IPS-20b (cell line): Measurements from ENCODE around the gene BICRAL.
"Not testable (repeated sequence)": the region's sequence is repeated elsewhere in the genome, so short reads cannot be mapped to it uniquely, and the experiment has no call there.

Experiments used
- H3K27ac ChIP-seq: one replicate; pipeline ENCODE4 v1.5.1; 2013; ENCODE audit warnings: low read length
- H3K27me3 ChIP-seq: 2 replicates; pipeline ENCODE4 v1.6.1; 2013; ENCODE audit warnings: mild to moderate bottlenecking, low read length, inconsistent platforms; ENCODE audit not compliant: insufficient read depth
- H3K36me3 ChIP-seq: 2 replicates; pipeline ENCODE4 v1.6.1; 2013; ENCODE audit warnings: low read depth, mild to moderate bottlenecking, inconsistent platforms, low read length, moderate library complexity; ENCODE audit not compliant: insufficient read depth
- H3K4me1 ChIP-seq: 2 replicates; pipeline ENCODE4 v1.6.1; 2013; ENCODE audit warnings: mild to moderate bottlenecking, control low read depth, inconsistent platforms, low read length, moderate library complexity; ENCODE audit not compliant: insufficient read depth
- H3K4me3 ChIP-seq: 2 replicates; pipeline ENCODE4 v1.5.1; 2013; ENCODE audit warnings: mild to moderate bottlenecking, low read length, inconsistent platforms
- H3K9ac ChIP-seq: 2 replicates; pipeline ENCODE4 v1.6.1; 2013; ENCODE audit warnings: low read depth, mild to moderate bottlenecking, inconsistent platforms, low read length, moderate library complexity
- H3K9me3 ChIP-seq: 2 replicates; pipeline ENCODE4 v1.6.1; 2013; ENCODE audit warnings: mild to moderate bottlenecking, low read depth, low read length, inconsistent platforms; ENCODE audit not compliant: insufficient read depth

The BICRAL gene

DNA sequence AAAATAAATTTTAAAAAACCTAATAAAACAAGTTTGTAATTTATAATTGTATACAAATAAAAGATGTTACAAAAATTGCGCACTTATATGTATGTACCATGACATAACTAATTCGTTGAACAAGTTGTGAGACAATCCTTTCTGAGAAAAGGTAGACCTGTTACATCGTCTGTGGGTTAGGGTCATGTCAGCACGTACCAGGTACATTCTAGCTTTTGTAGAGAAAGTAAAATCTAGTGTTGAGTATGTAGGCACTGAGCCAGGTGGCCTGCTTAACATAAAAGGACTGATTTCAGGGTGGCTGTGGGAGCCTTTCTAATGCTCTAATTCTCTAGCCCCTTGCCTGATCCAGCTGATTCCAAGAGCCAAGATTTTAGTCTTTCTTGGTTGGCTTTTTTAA lies 108.0 kb downstream of the BICRAL start:
- peak overlapping the region; percentile 83 for H3K4me3 ChIP-seq
- no peaks in the 10 kb centered on the region for H3K27me3 ChIP-seq
- peak overlapping the region; percentile 93 for H3K27ac ChIP-seq
- no peaks in the 10 kb centered on the region for H3K9me3 ChIP-seq
- peaks cover 33% of the 10 kb centered on the region for H3K36me3 ChIP-seq
- H3K4me1 ChIP-seq = no peaks in the 10 kb centered on the region
- H3K9ac ChIP-seq = peak overlapping the region; percentile 95

DNA sequence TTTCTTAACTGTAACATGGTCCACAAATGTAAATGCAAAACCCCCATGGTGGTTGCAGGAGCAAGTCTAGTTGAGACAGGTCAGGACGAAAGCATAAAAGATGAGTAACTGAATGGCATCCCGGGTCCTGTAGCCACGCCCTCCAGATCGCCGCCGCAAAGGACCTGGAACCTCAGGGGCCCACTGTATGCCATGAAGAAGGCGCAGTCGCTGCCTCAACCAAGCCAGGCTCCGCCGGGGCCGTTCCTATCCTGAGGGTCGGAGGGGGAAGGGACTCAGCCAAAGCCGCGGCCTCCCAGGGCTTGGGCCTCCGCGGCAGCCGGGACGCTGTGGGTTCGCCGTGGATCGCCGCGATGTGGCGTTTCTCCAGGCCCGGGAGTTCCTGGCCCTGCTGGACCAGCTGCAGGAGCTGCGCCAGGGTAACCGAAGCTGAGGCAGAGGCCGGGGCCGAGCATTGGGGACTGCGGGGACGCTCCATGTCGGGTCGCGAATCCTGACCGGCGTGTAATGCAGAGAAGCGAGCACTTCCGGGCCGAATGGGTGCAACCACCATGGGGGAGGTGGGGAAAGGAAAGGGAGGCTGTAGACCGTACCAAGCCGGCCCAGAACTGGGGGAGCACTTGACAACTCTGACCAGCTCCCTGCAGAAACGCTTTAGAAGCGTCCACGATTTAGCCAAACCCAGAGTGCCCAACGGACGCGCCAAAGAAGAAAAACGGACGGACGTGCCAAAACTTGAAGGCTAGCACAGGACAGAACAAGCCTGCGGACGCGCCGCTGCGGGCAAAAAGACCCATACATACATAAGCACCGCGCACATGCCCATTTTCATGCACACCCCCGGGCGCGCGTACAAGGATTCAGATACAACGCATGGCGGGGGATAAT lies 108.7 kb downstream of the BICRAL start:
- H3K36me3 ChIP-seq = peaks cover 26% of the 10 kb centered on the region

DNA sequence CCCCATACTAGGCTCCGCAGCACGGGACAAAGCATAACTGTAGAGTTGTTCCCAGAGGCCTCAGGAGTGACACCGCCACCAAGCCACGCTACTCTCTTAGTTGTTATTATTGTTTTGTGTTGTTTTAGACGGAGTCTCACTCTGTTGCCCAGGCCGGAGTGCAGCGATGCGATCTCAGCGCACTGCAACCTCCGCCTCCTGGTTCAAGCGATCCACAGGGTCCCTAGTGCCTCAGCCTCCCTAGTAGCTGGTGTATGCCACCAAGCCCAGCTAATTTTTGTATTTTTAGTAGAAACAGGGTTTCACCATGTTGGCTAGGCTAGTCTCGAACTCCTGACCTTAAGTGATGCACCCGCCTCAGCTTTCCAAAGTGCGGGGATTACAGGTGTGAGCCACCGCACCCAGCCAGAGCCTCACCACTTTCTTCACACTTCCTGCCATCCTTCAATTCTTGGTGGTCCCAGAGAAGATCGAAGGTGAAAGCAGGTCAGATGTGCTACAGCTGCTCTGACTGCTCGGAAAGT lies 109.4 kb downstream of the BICRAL start:
- peak overlapping the region; percentile 83 for H3K4me3 ChIP-seq
- H3K36me3 ChIP-seq = peaks cover 19% of the 10 kb centered on the region; the same call in 1 of the 2 replicates
- H3K9me3 ChIP-seq = no peaks in the 10 kb centered on the region
- H3K27ac ChIP-seq = peak overlapping the region; percentile 93
- H3K4me1 ChIP-seq = no peaks in the 10 kb centered on the region
- no peaks in the 10 kb centered on the region for H3K27me3 ChIP-seq
- H3K9ac ChIP-seq = peak overlapping the region; percentile 95

More for the DNA sequence above, 108.7 kb downstream of the BICRAL start:
- H3K4me3 ChIP-seq = peak overlapping the region; percentile 83
- no peaks in the 10 kb centered on the region for H3K27me3 ChIP-seq
- no peaks in the 10 kb centered on the region for H3K9me3 ChIP-seq
- H3K9ac ChIP-seq = peak overlapping the region; percentile 95
- H3K27ac ChIP-seq = peak overlapping the region; percentile 93
- H3K4me1 ChIP-seq = no peaks in the 10 kb centered on the region

DNA sequence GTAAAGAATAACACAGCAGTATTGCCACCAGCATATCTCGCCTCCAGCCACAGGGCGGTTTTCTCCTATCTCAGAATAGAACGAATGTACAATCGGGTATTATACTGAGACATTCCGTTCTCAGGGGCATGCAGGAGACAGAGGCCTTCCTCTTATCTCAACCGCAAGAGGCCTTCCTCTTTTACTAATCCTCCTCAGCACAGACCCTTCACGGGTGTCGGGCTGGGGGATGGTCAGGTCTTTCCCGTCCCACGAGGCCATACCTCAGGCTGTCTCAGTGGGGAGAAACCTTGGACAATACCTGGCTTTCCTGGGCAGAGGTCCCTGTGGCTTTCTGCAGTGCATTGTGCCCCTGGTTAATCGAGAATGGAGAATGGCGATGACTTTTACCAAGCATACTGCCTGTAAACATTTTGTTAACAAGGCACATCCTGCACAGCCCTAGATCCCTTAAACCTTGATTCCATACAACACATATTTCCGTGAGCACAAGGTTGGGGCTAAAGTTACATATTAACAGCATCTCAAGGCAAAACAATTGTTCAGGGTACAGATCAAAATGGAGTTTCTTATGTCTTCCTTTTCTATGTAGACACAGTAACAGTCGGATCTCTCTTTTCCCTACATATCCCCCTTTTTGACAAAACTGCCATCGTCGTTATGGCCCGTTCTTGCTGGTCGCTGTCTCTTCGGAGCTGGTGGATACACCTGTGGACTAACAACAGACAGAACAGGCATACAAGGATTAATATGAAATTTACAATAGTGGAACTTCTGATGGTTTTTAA lies 112.4 kb downstream of the BICRAL start:
- H3K9me3 ChIP-seq, H3K4me3 ChIP-seq, H3K27me3 ChIP-seq, H3K4me1 ChIP-seq, H3K9ac ChIP-seq, H3K27ac ChIP-seq, H3K36me3 ChIP-seq: not testable (repeated sequence)

DNA sequence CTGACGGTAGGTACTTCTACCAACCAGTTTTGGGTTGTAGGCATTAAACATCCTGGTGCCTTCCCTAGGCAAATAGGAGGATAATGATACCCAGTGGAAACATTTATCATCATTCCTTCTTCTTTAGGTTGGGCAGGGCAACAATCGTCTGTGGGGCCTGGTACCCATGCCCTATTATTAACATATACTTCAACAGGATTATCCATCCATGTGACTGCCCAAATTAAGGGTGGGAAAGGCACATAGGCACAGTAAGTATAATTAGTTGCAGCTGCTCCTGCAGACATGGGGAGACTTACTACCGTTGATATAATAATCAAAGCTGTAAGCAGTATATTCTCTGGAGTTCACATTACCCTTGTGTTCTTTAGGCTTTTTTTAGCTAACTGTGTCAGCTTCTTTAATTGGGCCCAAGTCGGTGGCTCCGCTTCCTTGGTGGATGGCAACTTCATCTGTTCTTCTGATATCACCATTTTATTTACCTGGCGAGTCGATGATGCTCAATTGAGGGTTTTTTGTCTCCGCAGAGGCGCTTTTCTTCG lies 114.4 kb downstream of the BICRAL start:
- Histone ChIP-seq H3K27me3 (no peaks in the 10 kb centered on the region; the same call in 1 of the 2 replicates), H3K27ac (no peak overlapping the region), H3K36me3 (no peaks in the 10 kb centered on the region), H3K9me3 (no peaks in the 10 kb centered on the region), H3K9ac (no peak overlapping the region), H3K4me3 (no peak overlapping the region), H3K4me1 (peaks cover 15% of the 10 kb centered on the region; the same call in 1 of the 2 replicates)

DNA sequence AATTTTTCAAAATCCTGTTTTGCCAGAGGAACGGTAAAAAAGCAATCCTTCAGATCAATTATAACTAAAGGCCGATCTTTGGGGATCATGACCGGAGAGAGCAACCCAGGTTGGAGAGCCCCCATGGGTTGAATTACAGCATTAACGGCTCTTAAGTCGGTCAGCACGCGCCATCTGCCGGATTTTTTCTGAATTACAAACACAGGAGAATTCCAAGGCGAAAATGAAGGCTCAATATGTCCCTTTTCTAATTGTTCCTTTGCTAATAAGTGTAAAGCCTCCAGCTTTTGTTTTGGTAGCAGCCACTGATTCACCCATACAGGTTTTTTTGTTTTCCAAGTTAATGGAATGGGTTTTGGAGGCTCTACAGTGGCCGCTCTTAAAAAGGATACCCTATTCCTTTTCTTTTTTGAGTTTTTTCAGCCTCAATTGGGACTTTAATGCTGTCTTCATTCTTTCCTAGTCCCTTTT lies 117.1 kb downstream of the BICRAL start:
- no peaks in the 10 kb centered on the region for H3K36me3 ChIP-seq
- no peak overlapping the region for H3K27ac ChIP-seq
- peaks cover 15% of the 10 kb centered on the region; the same call in 1 of the 2 replicates for H3K4me1 ChIP-seq
- no peak overlapping the region for H3K4me3 ChIP-seq
- H3K9ac ChIP-seq = peak overlapping the region; percentile 19; the same call in 1 of the 2 replicates
- no peaks in the 10 kb centered on the region for H3K9me3 ChIP-seq
- H3K27me3 ChIP-seq = no peaks in the 10 kb centered on the region; the same call in 1 of the 2 replicates

DNA sequence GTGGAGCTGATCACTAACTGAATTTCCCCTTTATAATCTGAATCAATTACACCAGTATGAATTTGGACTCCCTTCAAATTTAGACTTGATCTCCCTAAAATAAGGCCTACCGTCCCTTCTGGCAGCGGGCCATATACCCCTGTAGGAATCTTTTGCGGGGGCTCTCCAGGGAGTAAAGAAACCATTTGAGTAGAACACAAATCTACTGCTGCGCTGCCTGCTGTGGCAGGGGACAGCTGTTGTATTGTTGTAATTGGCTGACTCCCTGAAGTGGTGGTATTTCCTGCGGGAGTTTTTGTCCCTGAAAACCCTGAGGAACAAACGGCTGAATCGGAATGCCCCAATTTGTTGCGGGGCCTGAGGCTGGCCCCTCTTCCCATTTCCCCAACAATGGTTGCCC lies 118.0 kb downstream of the BICRAL start:
- Histone ChIP-seq H3K9ac (no peak overlapping the region), H3K4me1 (peaks cover 15% of the 10 kb centered on the region; the same call in 1 of the 2 replicates), H3K36me3 (no peaks in the 10 kb centered on the region), H3K9me3 (no peaks in the 10 kb centered on the region), H3K27ac (no peak overlapping the region), H3K27me3 (no peaks in the 10 kb centered on the region; the same call in 1 of the 2 replicates), H3K4me3 (no peak overlapping the region)

DNA sequence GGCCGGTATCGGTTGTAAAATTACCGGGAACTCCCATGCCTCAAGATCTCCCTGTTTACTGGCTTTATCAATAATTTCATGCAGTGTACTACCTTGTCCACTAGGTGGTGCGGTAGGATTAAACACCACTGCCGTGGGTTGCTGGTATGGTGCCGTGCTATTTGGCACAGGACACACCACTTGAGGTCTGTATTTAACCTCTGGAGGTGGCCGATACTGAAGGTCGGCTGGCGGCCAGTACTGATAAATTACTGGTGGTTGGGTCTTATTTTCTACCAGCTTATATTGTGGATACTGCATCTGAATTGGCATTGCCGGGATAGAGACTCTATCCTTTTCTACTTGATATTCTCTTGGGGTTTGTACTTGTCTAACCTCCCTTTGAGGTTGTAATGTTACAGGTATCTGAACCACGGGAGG lies 119.7 kb downstream of the BICRAL start:
- Histone ChIP-seq H3K36me3 (no peaks in the 10 kb centered on the region), H3K9ac (no peak overlapping the region), H3K4me1 (peaks cover 15% of the 10 kb centered on the region; the same call in 1 of the 2 replicates), H3K27me3 (no peaks in the 10 kb centered on the region; the same call in 1 of the 2 replicates), H3K4me3 (0 out of 2 replicates have a peak overlapping the region, but pooled peaks have one; percentile 37), H3K9me3 (no peaks in the 10 kb centered on the region), H3K27ac (no peak overlapping the region)

DNA sequence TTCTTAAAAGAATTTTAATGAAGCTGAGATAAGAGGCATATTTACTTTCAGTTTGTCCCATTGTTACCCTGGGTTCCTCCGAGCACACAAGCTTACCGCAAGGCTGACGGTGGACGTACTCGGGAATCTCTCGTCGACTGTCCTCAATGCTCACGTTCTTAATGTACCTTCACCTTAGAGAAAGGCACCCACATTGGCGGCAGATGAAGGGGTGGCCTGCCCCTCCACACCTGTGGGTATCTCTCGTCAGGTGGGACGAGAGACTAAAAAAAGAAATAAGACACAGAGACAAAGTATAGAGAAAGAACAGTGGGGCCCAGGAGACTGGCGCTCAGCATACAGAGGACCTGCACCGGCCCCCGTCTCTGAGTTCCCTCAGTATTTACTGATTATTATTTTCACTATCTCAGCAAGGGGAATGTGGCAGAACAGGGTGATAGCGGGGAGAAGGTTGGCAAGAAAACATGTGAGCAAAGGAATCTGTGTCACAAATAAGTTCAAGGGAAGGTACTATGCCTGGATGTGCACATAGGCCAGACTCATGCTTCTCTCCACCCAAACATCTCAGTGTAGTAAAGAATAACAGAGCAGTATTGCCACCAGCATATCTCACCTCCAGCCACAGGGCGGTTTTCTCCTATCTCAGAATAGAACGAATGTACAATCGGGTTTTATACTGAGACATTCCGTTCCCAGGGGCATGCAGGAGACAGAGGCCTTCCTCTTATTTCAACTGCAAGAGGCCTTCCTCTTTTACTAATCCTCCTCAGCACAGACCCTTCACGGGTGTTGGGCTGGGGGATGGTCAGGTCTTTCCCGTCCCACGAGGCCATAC lies 120.8 kb downstream of the BICRAL start:
- not testable (repeated sequence) for H3K27ac ChIP-seq, H3K4me3 ChIP-seq, H3K27me3 ChIP-seq, H3K9ac ChIP-seq, H3K36me3 ChIP-seq, H3K9me3 ChIP-seq
- H3K4me1 ChIP-seq = peaks cover 15% of the 10 kb centered on the region; the same call in 1 of the 2 replicates

DNA sequence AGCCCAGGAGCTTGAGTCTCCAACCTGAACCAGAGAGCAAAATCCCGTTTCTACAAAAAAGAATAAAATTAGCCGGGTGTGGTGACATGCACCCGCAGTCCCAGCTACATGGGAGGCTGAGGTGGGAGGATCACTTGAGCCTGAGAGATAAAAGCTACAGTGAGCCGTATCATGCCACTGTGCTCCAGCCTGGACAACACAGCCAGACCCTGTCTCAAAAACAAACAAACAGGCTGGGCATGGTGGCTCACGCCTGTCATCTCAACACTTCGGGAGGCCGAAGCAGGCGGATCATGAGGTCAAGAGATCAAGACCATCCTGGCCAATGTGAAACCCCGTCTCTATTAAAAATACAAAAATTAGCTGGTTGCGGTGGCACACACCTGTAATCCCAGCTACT lies 122.6 kb downstream of the BICRAL start:
- Histone ChIP-seq H3K27me3 (no peaks in the 10 kb centered on the region; the same call in 1 of the 2 replicates), H3K4me1 (peaks cover 10% of the 10 kb centered on the region; the same call in 1 of the 2 replicates), H3K9ac (no peak overlapping the region), H3K36me3 (no peaks in the 10 kb centered on the region), H3K9me3 (no peaks in the 10 kb centered on the region), H3K4me3 (no peak overlapping the region), H3K27ac (no peak overlapping the region)
